Natural killer cell (primary cell): ENCODE measurements around the gene TBC1D10A. TPM values are rescaled to one million over a fixed set of nuclear protein-coding genes. Genes with fewer than 3 reads are reported as not detected.
A peak's percentile ranks its signal among the peaks of the same experiment; 100 is the strongest.

Experiments
- ATAC-seq, 3 donors: fragments of 150-1000 bp in 2 of 3; fragments of 200-7000 bp in 1 of 3; cut with Tn5 transposase; 1 replicate in 1 of 3; 2 replicates in 2 of 3; pipeline ENCODE4 v1.10.0; 2021; ENCODE audit warnings: mild to moderate bottlenecking in 2 of 3, moderate library complexity in 2 of 3
- DNase-seq, 2 donors: peaks; one replicate each; pipeline versions ENCODE4 v3.0.0 to v3.0.0-alpha.2; 2013 to 2021; ENCODE audit warnings: mixed read lengths in 1 of 2
- H3K27ac ChIP-seq: one replicate; pipeline ENCODE4 v1.5.1; 2013; ENCODE audit warnings: mild to moderate bottlenecking, low read length
- H3K27me3 ChIP-seq: one replicate; pipeline ENCODE4 v1.6.1; 2013; ENCODE audit warnings: low read length; ENCODE audit not compliant: control insufficient read depth, insufficient read depth
- H3K36me3 ChIP-seq: one replicate; pipeline ENCODE4 v1.6.1; 2013; ENCODE audit warnings: low read length; ENCODE audit not compliant: control insufficient read depth, insufficient read depth
- H3K4me1 ChIP-seq: one replicate; pipeline ENCODE4 v1.6.1; 2013; ENCODE audit warnings: low read length; ENCODE audit not compliant: control insufficient read depth, insufficient read depth
- H3K4me3 ChIP-seq: one replicate; pipeline ENCODE4 v1.5.1; 2013; ENCODE audit warnings: low read length
- H3K9me3 ChIP-seq: one replicate; pipeline ENCODE4 v1.6.1; 2013; ENCODE audit warnings: low read length; ENCODE audit not compliant: control insufficient read depth, insufficient read depth
- H3K27ac Mint-ChIP-seq, 2 donors: one replicate each; pipeline ENCODE4 v1.8.0; 2022; ENCODE audit warnings: mild to moderate bottlenecking in 2 of 2, mixed read lengths in 2 of 2, moderate library complexity in 1 of 2
- H3K27me3 Mint-ChIP-seq, 2 donors: one replicate each; pipeline ENCODE4 v1.8.0; 2022; ENCODE audit warnings: low read depth in 2 of 2, mixed read lengths in 2 of 2
- H3K36me3 Mint-ChIP-seq: one replicate; pipeline ENCODE4 v1.8.0; 2022; ENCODE audit warnings: mixed read lengths
- H3K4me1 Mint-ChIP-seq, 2 donors: one replicate each; pipeline ENCODE4 v1.8.0; 2022; ENCODE audit warnings: mixed read lengths in 2 of 2
- H3K4me3 Mint-ChIP-seq: one replicate; pipeline ENCODE4 v1.8.0; 2022; ENCODE audit warnings: mild to moderate bottlenecking, moderate library complexity, mixed read lengths
- H3K9me3 Mint-ChIP-seq, 2 donors: one replicate each; pipeline ENCODE4 v1.8.0; 2022; ENCODE audit warnings: mixed read lengths in 2 of 2
- WGBS: methylation state at CpG from one replicate; pipeline ENCODE4 v1.1.7; 2013; ENCODE audit warnings: missing lambda C conversion rate; ENCODE audit not compliant: insufficient coverage; 5-methylcytosine and 5-hydroxymethylcytosine counted together
- intact Hi-C: fragments of 100-400 bp; cut with micrococcal nuclease; formaldehyde crosslinking; loops from one replicate; pipeline ENCODE4 v1.14.2; 2022
- total RNA-seq, 4 donors: library from RNA; stranded (reverse); fragments of 120-200 nt in 1 of 4; gene quantifications; one replicate each; pipeline versions ENCODE4 v1.2.3 to v1.2.4, GENCODE V29; 2013 to 2022
- TF ChIP-seq, protein P1 (sequence below): fragments of 200-600 bp; IDR thresholded peaks from one replicate; pipeline ENCODE4 v1.8.0; 2022; ENCODE audit warnings: antibody characterized with exemption

Gene TBC1D10A
- total RNA-seq, 3 donors from 2014 or later (not counting 1 experiment from before 2014, with no cell fraction given): 38.9 to 48.0 (median 47.9) TPM

- Mint-ChIP-seq H3K27ac (peak overlapping the region; percentile 87 to 95), H3K9me3 (no peaks in the 10 kb centered on the region), H3K27me3 (no peaks in the 10 kb centered on the region), H3K4me1 (peaks cover 89 to 99% of the 10 kb centered on the region in 2 donors), H3K36me3 (no peaks in the 10 kb centered on the region), H3K4me3 (peak overlapping the region; percentile 79)
- ATAC-seq (peak; percentile 39 to 61 (median 58)), DNase-seq (peak in 1 of 2 donors; percentile 83)
- H3K4me1 ChIP-seq: peaks cover 96% of the 10 kb centered on the region
- H3K27ac ChIP-seq: peak overlapping the region; percentile 71
- no peaks in the 10 kb centered on the region for H3K9me3 ChIP-seq
- WGBS: 19% methylated on average over 3 of the region's 3 CpGs
- peaks cover 7% of the 10 kb centered on the region for H3K36me3 ChIP-seq
- no peaks in the 10 kb centered on the region for H3K27me3 ChIP-seq
- intact Hi-C loops: loop anchor here (2.0 to 5.0 kb wide), 2 partner anchors 15 to 46 kb away; no protein-coding TSS in a partner anchor
- TF ChIP-seq, protein P1, sequence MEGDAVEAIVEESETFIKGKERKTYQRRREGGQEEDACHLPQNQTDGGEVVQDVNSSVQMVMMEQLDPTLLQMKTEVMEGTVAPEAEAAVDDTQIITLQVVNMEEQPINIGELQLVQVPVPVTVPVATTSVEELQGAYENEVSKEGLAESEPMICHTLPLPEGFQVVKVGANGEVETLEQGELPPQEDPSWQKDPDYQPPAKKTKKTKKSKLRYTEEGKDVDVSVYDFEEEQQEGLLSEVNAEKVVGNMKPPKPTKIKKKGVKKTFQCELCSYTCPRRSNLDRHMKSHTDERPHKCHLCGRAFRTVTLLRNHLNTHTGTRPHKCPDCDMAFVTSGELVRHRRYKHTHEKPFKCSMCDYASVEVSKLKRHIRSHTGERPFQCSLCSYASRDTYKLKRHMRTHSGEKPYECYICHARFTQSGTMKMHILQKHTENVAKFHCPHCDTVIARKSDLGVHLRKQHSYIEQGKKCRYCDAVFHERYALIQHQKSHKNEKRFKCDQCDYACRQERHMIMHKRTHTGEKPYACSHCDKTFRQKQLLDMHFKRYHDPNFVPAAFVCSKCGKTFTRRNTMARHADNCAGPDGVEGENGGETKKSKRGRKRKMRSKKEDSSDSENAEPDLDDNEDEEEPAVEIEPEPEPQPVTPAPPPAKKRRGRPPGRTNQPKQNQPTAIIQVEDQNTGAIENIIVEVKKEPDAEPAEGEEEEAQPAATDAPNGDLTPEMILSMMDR: no peak
- peak overlapping the region; percentile 12 for H3K4me3 ChIP-seq
Observed at GRCh38 chr22:30305906-30306626, 20.7 kb downstream of the TBC1D10A start.

GRCh38 chr22:30305519-30305905, 21.2 kb downstream of the TBC1D10A start:
- H3K27ac Mint-ChIP-seq: peak overlapping the region; percentile 87 to 95
- H3K9me3 Mint-ChIP-seq: no peaks in the 10 kb centered on the region
- Histone ChIP-seq H3K4me1 (peaks cover 94% of the 10 kb centered on the region), H3K36me3 (peaks cover 8% of the 10 kb centered on the region), H3K4me3 (peak overlapping the region; percentile 12), H3K9me3 (no peaks in the 10 kb centered on the region), H3K27ac (peak overlapping the region; percentile 71), H3K27me3 (no peaks in the 10 kb centered on the region)
- TF ChIP-seq, protein P1: no peak
- peak overlapping the region; percentile 79 for H3K4me3 Mint-ChIP-seq
- intact Hi-C loops: loop anchor here (5.0 kb wide), 1 partner anchor 47 kb away; no protein-coding TSS in a partner anchor
- no peaks in the 10 kb centered on the region for H3K27me3 Mint-ChIP-seq
- ATAC-seq (peak; percentile 68 to 79 (median 73)), DNase-seq (peak in 1 of 2 donors; percentile 79)
- H3K4me1 Mint-ChIP-seq: peaks cover 85 to 96% of the 10 kb centered on the region in 2 donors
- WGBS: 0% methylated on average over 4 of the region's 4 CpGs
- no peaks in the 10 kb centered on the region for H3K36me3 Mint-ChIP-seq

DNA sequence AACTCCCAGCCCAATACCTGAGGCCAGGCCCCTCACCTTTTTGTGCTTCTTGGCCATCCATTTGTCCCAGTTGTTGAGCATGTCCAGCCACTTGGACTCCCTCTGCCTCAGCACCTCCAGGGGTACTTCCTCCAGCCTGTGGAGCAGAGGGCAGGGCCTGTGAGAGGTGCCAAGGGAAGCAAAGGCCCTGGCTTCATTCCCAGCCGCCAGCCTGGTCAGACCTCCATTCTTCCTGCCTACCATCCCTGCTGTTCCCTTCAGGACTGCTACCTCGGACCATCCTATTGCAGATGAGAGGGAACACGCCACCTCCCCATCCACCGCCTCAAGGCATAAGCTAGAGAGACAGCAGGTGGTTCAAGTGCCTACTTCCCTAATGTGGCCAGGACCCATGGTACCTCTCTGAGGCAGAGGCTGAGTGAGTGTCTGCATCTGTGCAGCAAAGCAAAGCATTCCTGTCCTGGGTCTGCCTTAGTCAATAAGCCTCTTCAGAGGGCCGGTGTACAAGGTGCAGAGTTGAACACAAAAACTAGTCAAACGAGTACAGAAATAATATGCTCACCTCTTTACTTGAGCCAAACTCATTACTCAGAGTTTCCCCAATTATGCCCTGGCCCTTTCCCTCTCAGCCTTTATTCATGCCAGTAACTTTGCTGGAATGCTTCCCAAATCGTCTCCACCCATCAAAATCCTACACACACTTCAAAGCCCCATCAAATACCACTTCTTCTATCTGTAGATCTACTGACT, 22.1 kb downstream of the TBC1D10A start:
- H3K27me3 ChIP-seq: no peaks in the 10 kb centered on the region
- no peak for DNase-seq
- H3K9me3 ChIP-seq: no peaks in the 10 kb centered on the region
- H3K36me3 ChIP-seq: peaks cover 8% of the 10 kb centered on the region
- Mint-ChIP-seq H3K27ac (peak overlapping the region; percentile 87 to 95), H3K36me3 (no peaks in the 10 kb centered on the region), H3K9me3 (no peaks in the 10 kb centered on the region), H3K4me3 (peak overlapping the region; percentile 79), H3K27me3 (no peaks in the 10 kb centered on the region), H3K4me1 (peaks cover 77 to 87% of the 10 kb centered on the region in 2 donors)
- peak overlapping the region; percentile 71 for H3K27ac ChIP-seq
- WGBS: 50% methylated on average over 7 of the region's 7 CpGs
- no peak overlapping the region for H3K4me3 ChIP-seq
- no peak for ATAC-seq
- peaks cover 86% of the 10 kb centered on the region for H3K4me1 ChIP-seq
- TF ChIP-seq, protein P1: no peak
- intact Hi-C loops: loop anchor here (5.0 kb wide), 1 partner anchor 48 kb away; no protein-coding TSS in a partner anchor
